H1 (cell line): ENCODE results near the gene PBX2. TPM values are rescaled to one million over a fixed set of nuclear protein-coding genes. Genes with fewer than 3 reads are reported as not detected.

Experiments
- ATF2 ChIP-seq: IDR thresholded peaks from 2 replicates; pipeline ENCODE4 v1.6.1; 2012; ENCODE audit warnings: low read length, inconsistent platforms
- BRCA1 ChIP-seq: IDR thresholded peaks from 2 replicates; pipeline ENCODE4 v1.6.1; 2012; ENCODE audit warnings: low read depth, low read length, improper control_type of control experiment
- CHD1 ChIP-seq: IDR thresholded peaks from 2 replicates; pipeline ENCODE4 v1.6.1; 2012; ENCODE audit warnings: low read depth, low read length, improper control_type of control experiment
- CHD2 ChIP-seq: IDR thresholded peaks from 2 replicates; pipeline ENCODE4 v1.6.1; 2012; ENCODE audit warnings: low read length, improper control_type of control experiment
- CREB1 ChIP-seq: IDR thresholded peaks from 2 replicates; pipeline ENCODE4 v1.6.1; 2012; ENCODE audit warnings: inconsistent platforms
- KDM4A ChIP-seq: IDR thresholded peaks from one replicate; pipeline ENCODE4 v1.7.1; 2012; ENCODE audit warnings: low read depth, mild to moderate bottlenecking, moderate library complexity, low read length, inconsistent platforms; ENCODE audit not compliant: severe bottlenecking
- MAX ChIP-seq: IDR thresholded peaks from 2 replicates; pipeline ENCODE4 v1.6.1; 2012; ENCODE audit warnings: inconsistent platforms
- PHF8 ChIP-seq: fragments of 200-600 bp; sonication (generic); conservative IDR thresholded peaks from 2 replicates; pipeline ENCODE4 v1.7.1; 2012; ENCODE audit warnings: low read depth, mild to moderate bottlenecking, inconsistent platforms, low read length, moderate library complexity
- POLR2AphosphoS5 ChIP-seq: IDR thresholded peaks from 2 replicates; pipeline ENCODE4 v1.6.1; 2011; ENCODE audit warnings: low read depth, low read length
- RFX5 ChIP-seq: IDR thresholded peaks from 2 replicates; pipeline ENCODE4 v1.6.1; 2011; ENCODE audit warnings: low read depth, low read length, improper control_type of control experiment, borderline replicate concordance
- SUZ12 ChIP-seq: fragments of 200-600 bp; sonication (generic); IDR thresholded peaks from 2 replicates; pipeline ENCODE4 v1.6.1; 2012; ENCODE audit warnings: mild to moderate bottlenecking, inconsistent platforms, low read length, moderate library complexity, mixed read lengths
- TAF1 ChIP-seq: IDR thresholded peaks from 2 replicates; pipeline ENCODE4 v1.6.1; 2011; ENCODE audit warnings: mild to moderate bottlenecking, low read depth, low read length
- USF2 ChIP-seq: IDR thresholded peaks from 2 replicates; pipeline ENCODE4 v1.6.1; 2011; ENCODE audit warnings: low read length, improper control_type of control experiment
- polyA plus RNA-seq, 7 experiments: library from polyadenylated mRNA; depleted of rRNA in 3 of 7; stranded (reverse) in 5 of 7; unstranded in 2 of 7; fragments of >200 nt in 5 of 7; fragments of 200-250 nt in 2 of 7; gene quantifications; 1 replicate in 5 of 7; 2 replicates in 1 of 7; 4 replicates in 1 of 7; pipeline versions ENCODE4 v1.2.1 to v1.2.3, GENCODE V29; 2011 to 2013; ENCODE audit warnings: missing spikeins in 2 of 7, mixed read lengths in 2 of 7
- total RNA-seq: library from RNA; stranded (reverse); fragmentation: NEBNext Ultra II Directional; extraction: Animal tissue kit (Norgen Biotek cat#: 25700); gene quantifications from 2 replicates; pipeline ENCODE4 v1.2.1, GENCODE V29; 2021

The PBX2 gene
- total and polyA plus RNA-seq, 2 of the 8 experiments (the other 6 are each of a cell fraction or from before 2014, with no cell fraction given) = 102 to 130 TPM

- TF ChIP-seq PHF8 (peak; percentile 40; the same call in 1 of the 2 replicates), MAX (peak; percentile 66), BRCA1 (peak; percentile 49; the same call in 1 of the 2 replicates), CREB1 (peak; percentile 99), USF2 (no peak), POLR2AphosphoS5 (peak; percentile 60; the same call in 1 of the 2 replicates), RFX5 (no peak), SUZ12 (no peak), CHD1 (peak; percentile 91), ATF2 (0 out of 2 replicates have a peak, but pooled peaks have one; percentile 57), CHD2 (peak; percentile 84), KDM4A (peak; percentile 98), TAF1 (peak; percentile 70; the same call in 1 of the 2 replicates)
These were observed 36.2 kb downstream of the PBX2 start, which contains the start of gene PPT2 (continued) for GRCh38 chr6:32153564-32154513.
